GM12878 (cell line): Measurements from ENCODE around the gene C3orf22. TPM values are rescaled to one million over a fixed set of nuclear protein-coding genes. Genes with fewer than 3 reads are reported as not detected.

Experiments
- ATAC-seq: fragments of 200-7000 bp; cut with Tn5 transposase; 3 replicates; pipeline ENCODE4 v1.9.1; 2020; ENCODE audit warnings: mild to moderate bottlenecking, moderate library complexity
- BruUV-seq: library from RNA; stranded (reverse); fragments of 400-500 nt; replicated peaks from 2 replicates; lab custom pipeline; 2021; lab: Mats Ljungman, UMichigan
- CTCF ChIA-PET: fragments of 300-600 bp; sonication (Branson Sonifier 250); formaldehyde crosslinking; extraction: SDS; loops from one replicate; lab custom pipeline; 2021; ENCODE audit warnings: inconsistent platforms; lab: Yijun Ruan, JAX
- POLR2A ChIA-PET: fragments of 350-600 bp; formaldehyde crosslinking; extraction: SDS; loops from one replicate; lab custom pipeline; 2021; ENCODE audit warnings: inconsistent platforms; lab: Charles Lee
- RAD21 ChIA-PET: fragments of 300-600 bp; sonication (Branson Sonifier 250); formaldehyde crosslinking; loops from one replicate; lab custom pipeline; 2023; ENCODE audit warnings: antibody characterized with exemption; ENCODE audit not compliant: unreplicated experiment; lab: Charles Lee
- SMC1A ChIA-PET: fragments of 300-600 bp; sonication (Branson Sonifier 250); formaldehyde crosslinking; loops from one replicate; lab custom pipeline; 2023; ENCODE audit not compliant: unreplicated experiment, uncharacterized antibody; lab: Charles Lee
- DNase-seq: peaks from one replicate; pipeline ENCODE4 v3.0.0-alpha.2; 2011; ENCODE audit warnings: low read depth, low spot score
- FAIRE-seq: peaks from 3 replicates; lab custom pipeline; 2011; peaks lifted over from hg19 to GRCh38; lab: Jason Lieb, UNC
- H2AFZ ChIP-seq: 2 replicates; pipeline ENCODE4 v1.6.0; 2011; ENCODE audit warnings: low read depth, low read length, control low read depth; ENCODE audit not compliant: control insufficient read depth
- H3K27ac ChIP-seq: 2 replicates; pipeline ENCODE4 v1.5.1; 2011; ENCODE audit warnings: control low read depth; ENCODE audit not compliant: control insufficient read depth, insufficient read depth
- H3K27me3 ChIP-seq, 2 experiments: replicated peaks in 1 of 2; 2 replicates each; pipeline versions ENCODE4 v1.6.0 to v1.6.1; 2011; ENCODE audit warnings: low read length in 1 of 2; ENCODE audit not compliant: control insufficient read depth in 2 of 2, insufficient read depth in 2 of 2
- H3K36me3 ChIP-seq, 2 experiments: 2 replicates each; pipeline ENCODE4 v1.5.1; 2011; ENCODE audit warnings: low read length in 1 of 2; ENCODE audit not compliant: control insufficient read depth in 2 of 2, insufficient read depth in 2 of 2
- H3K4me1 ChIP-seq: 2 replicates; pipeline ENCODE4 v1.6.1; 2011; ENCODE audit warnings: mild to moderate bottlenecking, low read length, moderate library complexity, mixed read lengths; ENCODE audit not compliant: control insufficient read depth, insufficient read depth
- H3K4me2 ChIP-seq: 2 replicates; pipeline ENCODE4 v1.6.0; 2011; ENCODE audit warnings: control low read depth; ENCODE audit not compliant: control insufficient read depth, insufficient read depth
- H3K4me3 ChIP-seq: fragments of 200-600 bp; sonication (generic); 2 replicates; pipeline ENCODE4 v1.5.1; 2016
- H3K79me2 ChIP-seq: 2 replicates; pipeline ENCODE4 v1.6.0; 2011; ENCODE audit warnings: low read length; ENCODE audit not compliant: control insufficient read depth, insufficient read depth
- H3K9ac ChIP-seq: 2 replicates; pipeline ENCODE4 v1.8.0; 2011; ENCODE audit warnings: low read length, control low read depth, mixed read lengths; ENCODE audit not compliant: control insufficient read depth, insufficient read depth
- H3K9me3 ChIP-seq: replicated peaks from 3 replicates; pipeline ENCODE4 v1.5.1; 2011; ENCODE audit warnings: mild to moderate bottlenecking, low read length; ENCODE audit not compliant: control insufficient read depth, insufficient read depth
- H4K20me1 ChIP-seq: 2 replicates; pipeline ENCODE4 v1.6.0; 2011; ENCODE audit not compliant: control insufficient read depth, insufficient read depth
- BACH1 ChIP-seq: fragments of 450-650 bp; IDR thresholded peaks from 2 replicates; pipeline ENCODE4 v1.6.1; 2017; ENCODE audit warnings: mild to moderate bottlenecking, borderline replicate concordance
- CBX3 ChIP-seq: fragments of 200-600 bp; sonication (generic); IDR thresholded peaks from 2 replicates; pipeline ENCODE4 v1.6.1; 2016; ENCODE audit warnings: low read depth, borderline replicate concordance
- KLF5 ChIP-seq: fragments of 450-650 bp; IDR thresholded peaks from 2 replicates; pipeline ENCODE4 v1.6.1; 2014; ENCODE audit warnings: mild to moderate bottlenecking; ENCODE audit not compliant: partially characterized antibody
- MYC ChIP-seq: IDR thresholded peaks from 2 replicates; pipeline ENCODE4 v1.6.1; 2011; ENCODE audit warnings: mild to moderate bottlenecking, low read length, moderate library complexity, inconsistent platforms; ENCODE audit not compliant: insufficient read depth, insufficient replicate concordance, insufficient read length, severe bottlenecking
- NR2F1 ChIP-seq: fragments of 450-650 bp; conservative IDR thresholded peaks from 2 replicates; pipeline ENCODE4 v1.6.1; 2017; ENCODE audit warnings: mild to moderate bottlenecking
- RB1 ChIP-seq: fragments of 450-650 bp; formaldehyde crosslinking; IDR thresholded peaks from 2 replicates; pipeline ENCODE4 v1.6.1; 2017; ENCODE audit warnings: mild to moderate bottlenecking, borderline replicate concordance
- SIN3A ChIP-seq: IDR thresholded peaks from 2 replicates; pipeline ENCODE4 v1.6.1; 2012; ENCODE audit warnings: low read depth, low read length, improper control_type of control experiment
- SIX5 ChIP-seq: IDR thresholded peaks from 2 replicates; pipeline ENCODE4 v1.6.1; 2011; ENCODE audit warnings: mild to moderate bottlenecking, low read depth, low read length, moderate library complexity; ENCODE audit not compliant: severe bottlenecking
- YBX1 ChIP-seq: fragments of 450-650 bp; IDR thresholded peaks from 2 replicates; pipeline ENCODE4 v1.6.1; 2016; ENCODE audit warnings: antibody characterized with exemption
- ZNF207 ChIP-seq: fragments of 450-650 bp; IDR thresholded peaks from 2 replicates; pipeline ENCODE4 v1.6.1; 2014; ENCODE audit warnings: antibody characterized with exemption, mild to moderate bottlenecking, borderline replicate concordance
- WGBS: methylation state at CpG from one replicate; pipeline ENCODE4 v1.1.6; 2016; ENCODE audit warnings: low lambda C conversion rate; ENCODE audit not compliant: insufficient replicate concordance, insufficient coverage; ENCODE audit errors: missing lambda C conversion rate; 5-methylcytosine and 5-hydroxymethylcytosine counted together
- in situ Hi-C: fragments of 300-500 bp; cut with MboI; formaldehyde crosslinking; loops from 9 replicates; pipeline ENCODE4 v1.14.3; 2018; ENCODE audit warnings: mixed read lengths
- intact Hi-C: fragments of 100-400 bp; cut with micrococcal nuclease; formaldehyde crosslinking; loops from one replicate; pipeline ENCODE4 v1.14.2; 2022; ENCODE audit not compliant: unreplicated experiment
- polyA plus RNA-seq, 11 experiments: library from polyadenylated mRNA; depleted of rRNA in 4 of 11; unstranded in 6 of 11; stranded (reverse) in 5 of 11; fragments of >200 nt; fragmentation: Nextera tagmentation in 4 of 11; fragmentation: Illumina TruSeq in 1 of 11; extraction: Ambion mirVana in 4 of 11; extraction: Trizol in 1 of 11; gene quantifications; 1 replicate in 1 of 11; 2 replicates in 10 of 11; pipeline versions ENCODE4 v1.2.1 to v1.2.3, GENCODE V29; 2011 to 2016; ENCODE audit warnings: inconsistent platforms in 2 of 11, missing spikeins in 2 of 11, low read depth in 1 of 11
- total RNA-seq, 4 experiments: library from RNA; depleted of rRNA in 3 of 4; stranded (reverse); fragments of >200 nt in 3 of 4; fragmentation: Illumina TruSeq in 1 of 4; extraction: Trizol in 1 of 4; gene quantifications; 2 replicates each; pipeline versions ENCODE4 v1.2.1 to v1.2.3, GENCODE V29; 2013 to 2021
- TF ChIP-seq, protein P1 (sequence below): fragments of 450-650 bp; IDR thresholded peaks from 2 replicates; pipeline ENCODE4 v1.6.1; 2016; ENCODE audit warnings: mild to moderate bottlenecking
- TF ChIP-seq, protein P2 (sequence below): IDR thresholded peaks from 2 replicates; pipeline ENCODE4 v1.6.1; 2012; ENCODE audit warnings: low read depth, low read length, improper control_type of control experiment
- TF ChIP-seq, protein P3 (sequence below): fragments of 450-650 bp; IDR thresholded peaks from 2 replicates; pipeline ENCODE4 v1.6.1; 2017; ENCODE audit warnings: mild to moderate bottlenecking, moderate library complexity

Gene C3orf22
- total and polyA plus RNA-seq, 10 of the 15 experiments (the other 5 are each of a cell fraction or from before 2014, with no cell fraction given), result not detected

DNA sequence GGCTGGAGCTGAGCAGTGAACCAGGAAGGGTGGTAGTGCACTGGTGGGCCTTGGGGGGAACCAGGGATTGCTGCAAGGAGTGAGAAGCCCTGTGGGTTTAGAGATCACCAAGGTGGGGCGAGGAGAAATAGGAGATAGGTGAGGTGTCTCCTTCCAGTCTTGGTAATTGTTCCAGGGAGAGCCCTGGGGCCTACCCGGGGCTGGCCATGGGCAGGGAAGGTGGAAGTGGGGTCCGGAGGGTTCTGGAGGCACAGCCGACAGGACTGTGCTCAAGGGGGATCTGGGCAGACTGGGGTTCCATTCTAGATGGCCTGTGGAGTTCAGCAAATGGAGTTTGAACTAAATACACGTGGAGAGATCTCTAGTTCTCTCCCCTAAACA, 30.3 kb downstream of the C3orf22 start:
- H2AFZ ChIP-seq, result no peak overlapping the region
- H3K4me2 ChIP-seq, result no peak overlapping the region

More for the DNA sequence above, 30.3 kb downstream of the C3orf22 start:
- SMC1A ChIA-PET, result no interaction called here
- no peaks in the 10 kb centered on the region for H3K4me1 ChIP-seq
- 19% methylated on average over 5 of the region's 5 CpGs for WGBS
- H4K20me1 ChIP-seq, result no peaks in the 10 kb centered on the region
- no peaks in the 10 kb centered on the region for H3K36me3 ChIP-seq
- H3K27ac ChIP-seq, result no peak overlapping the region
- CTCF ChIA-PET, result no interaction called here
- DNase-seq (no peak), ATAC-seq (no peak), FAIRE-seq (no peak)
- intact Hi-C loops (no loop called here), in situ Hi-C loops (no loop called here)
- no peaks in the 10 kb centered on the region for H3K9me3 ChIP-seq
- no peaks in the 10 kb centered on the region for H3K79me2 ChIP-seq
- BruUV-seq, result no TSS peak
- no peaks in the 10 kb centered on the region for H3K27me3 ChIP-seq
- POLR2A ChIA-PET, result no interaction called here
- TF ChIP-seq RB1 (no peak), CBX3 (no peak), MYC (no peak), SIX5 (no peak), BACH1 (no peak), SIN3A (no peak), KLF5 (no peak), ZNF207 (no peak), NR2F1 (no peak), YBX1 (no peak)
- TF ChIP-seq, protein P1, sequence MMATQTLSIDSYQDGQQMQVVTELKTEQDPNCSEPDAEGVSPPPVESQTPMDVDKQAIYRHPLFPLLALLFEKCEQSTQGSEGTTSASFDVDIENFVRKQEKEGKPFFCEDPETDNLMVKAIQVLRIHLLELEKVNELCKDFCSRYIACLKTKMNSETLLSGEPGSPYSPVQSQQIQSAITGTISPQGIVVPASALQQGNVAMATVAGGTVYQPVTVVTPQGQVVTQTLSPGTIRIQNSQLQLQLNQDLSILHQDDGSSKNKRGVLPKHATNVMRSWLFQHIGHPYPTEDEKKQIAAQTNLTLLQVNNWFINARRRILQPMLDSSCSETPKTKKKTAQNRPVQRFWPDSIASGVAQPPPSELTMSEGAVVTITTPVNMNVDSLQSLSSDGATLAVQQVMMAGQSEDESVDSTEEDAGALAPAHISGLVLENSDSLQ, result no peak
- TF ChIP-seq, protein P2, sequence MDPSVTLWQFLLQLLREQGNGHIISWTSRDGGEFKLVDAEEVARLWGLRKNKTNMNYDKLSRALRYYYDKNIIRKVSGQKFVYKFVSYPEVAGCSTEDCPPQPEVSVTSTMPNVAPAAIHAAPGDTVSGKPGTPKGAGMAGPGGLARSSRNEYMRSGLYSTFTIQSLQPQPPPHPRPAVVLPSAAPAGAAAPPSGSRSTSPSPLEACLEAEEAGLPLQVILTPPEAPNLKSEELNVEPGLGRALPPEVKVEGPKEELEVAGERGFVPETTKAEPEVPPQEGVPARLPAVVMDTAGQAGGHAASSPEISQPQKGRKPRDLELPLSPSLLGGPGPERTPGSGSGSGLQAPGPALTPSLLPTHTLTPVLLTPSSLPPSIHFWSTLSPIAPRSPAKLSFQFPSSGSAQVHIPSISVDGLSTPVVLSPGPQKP, result no peak
- TF ChIP-seq, protein P3, sequence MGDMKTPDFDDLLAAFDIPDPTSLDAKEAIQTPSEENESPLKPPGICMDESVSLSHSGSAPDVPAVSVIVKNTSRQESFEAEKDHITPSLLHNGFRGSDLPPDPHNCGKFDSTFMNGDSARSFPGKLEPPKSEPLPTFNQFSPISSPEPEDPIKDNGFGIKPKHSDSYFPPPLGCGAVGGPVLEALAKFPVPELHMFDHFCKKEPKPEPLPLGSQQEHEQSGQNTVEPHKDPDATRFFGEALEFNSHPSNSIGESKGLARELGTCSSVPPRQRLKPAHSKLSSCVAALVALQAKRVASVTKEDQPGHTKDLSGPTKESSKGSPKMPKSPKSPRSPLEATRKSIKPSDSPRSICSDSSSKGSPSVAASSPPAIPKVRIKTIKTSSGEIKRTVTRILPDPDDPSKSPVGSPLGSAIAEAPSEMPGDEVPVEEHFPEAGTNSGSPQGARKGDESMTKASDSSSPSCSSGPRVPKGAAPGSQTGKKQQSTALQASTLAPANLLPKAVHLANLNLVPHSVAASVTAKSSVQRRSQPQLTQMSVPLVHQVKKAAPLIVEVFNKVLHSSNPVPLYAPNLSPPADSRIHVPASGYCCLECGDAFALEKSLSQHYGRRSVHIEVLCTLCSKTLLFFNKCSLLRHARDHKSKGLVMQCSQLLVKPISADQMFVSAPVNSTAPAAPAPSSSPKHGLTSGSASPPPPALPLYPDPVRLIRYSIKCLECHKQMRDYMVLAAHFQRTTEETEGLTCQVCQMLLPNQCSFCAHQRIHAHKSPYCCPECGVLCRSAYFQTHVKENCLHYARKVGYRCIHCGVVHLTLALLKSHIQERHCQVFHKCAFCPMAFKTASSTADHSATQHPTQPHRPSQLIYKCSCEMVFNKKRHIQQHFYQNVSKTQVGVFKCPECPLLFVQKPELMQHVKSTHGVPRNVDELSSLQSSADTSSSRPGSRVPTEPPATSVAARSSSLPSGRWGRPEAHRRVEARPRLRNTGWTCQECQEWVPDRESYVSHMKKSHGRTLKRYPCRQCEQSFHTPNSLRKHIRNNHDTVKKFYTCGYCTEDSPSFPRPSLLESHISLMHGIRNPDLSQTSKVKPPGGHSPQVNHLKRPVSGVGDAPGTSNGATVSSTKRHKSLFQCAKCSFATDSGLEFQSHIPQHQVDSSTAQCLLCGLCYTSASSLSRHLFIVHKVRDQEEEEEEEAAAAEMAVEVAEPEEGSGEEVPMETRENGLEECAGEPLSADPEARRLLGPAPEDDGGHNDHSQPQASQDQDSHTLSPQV, result no peak
- TF ChIP-seq, all 136 proteins: peak for 0
- no peak overlapping the region for H3K9ac ChIP-seq
- RAD21 ChIA-PET, result no interaction called here
- no peak overlapping the region for H3K4me3 ChIP-seq
